OCI-LY1 (cell line): Measurements from ENCODE around the gene FBXL4.

Source experiments
- H2AFZ ChIP-seq: fragments of 200-600 bp; sonication (generic), shearing (Covaris generic); 2 replicates; pipeline ENCODE4 v1.6.0; 2014; ENCODE audit warnings: antibody characterized with exemption, mild to moderate bottlenecking, low read length
- H3F3A ChIP-seq: fragments of 200-600 bp; sonication (generic), shearing (Covaris generic); 2 replicates; pipeline ENCODE4 v1.6.0; 2014; ENCODE audit warnings: mild to moderate bottlenecking, antibody characterized with exemption, low read length, moderate library complexity; ENCODE audit not compliant: insufficient read depth
- H3K27ac ChIP-seq: fragments of 200-600 bp; sonication (generic); 2 replicates; pipeline ENCODE4 v1.5.1; 2014; ENCODE audit warnings: low read length, mixed run types, mild to moderate bottlenecking, low read depth; ENCODE audit not compliant: poor library complexity, severe bottlenecking
- H3K27me3 ChIP-seq: fragments of 200-600 bp; sonication (generic); 2 replicates; pipeline ENCODE4 v1.6.0; 2014; ENCODE audit warnings: antibody characterized with exemption, mild to moderate bottlenecking, low read length, moderate library complexity; ENCODE audit not compliant: insufficient read depth
- H3K36me3 ChIP-seq: fragments of 200-600 bp; sonication (generic); 2 replicates; pipeline ENCODE4 v1.6.1; 2014; ENCODE audit warnings: mild to moderate bottlenecking, antibody characterized with exemption, low read length, moderate library complexity, mixed read lengths; ENCODE audit not compliant: insufficient read depth
- H3K4me1 ChIP-seq: fragments of 200-600 bp; sonication (generic); 2 replicates; pipeline ENCODE4 v1.5.1; 2014; ENCODE audit warnings: mild to moderate bottlenecking, low read length, moderate library complexity; ENCODE audit not compliant: insufficient read depth, severe bottlenecking
- H3K4me2 ChIP-seq: fragments of 200-600 bp; sonication (generic), shearing (Covaris generic); 2 replicates; pipeline ENCODE4 v1.6.1; 2014; ENCODE audit warnings: low read length
- H3K4me3 ChIP-seq: fragments of 200-600 bp; sonication (generic); 2 replicates; pipeline ENCODE4 v1.5.1; 2014; ENCODE audit warnings: low read length, low read depth, mild to moderate bottlenecking, mixed read lengths; ENCODE audit not compliant: poor library complexity, severe bottlenecking
- H3K79me2 ChIP-seq: fragments of 200-600 bp; shearing (Covaris generic); 2 replicates; pipeline ENCODE4 v1.6.1; 2016; ENCODE audit warnings: mixed run types, low read length, mixed read lengths; ENCODE audit not compliant: insufficient read depth
- H3K9ac ChIP-seq: fragments of 200-600 bp; sonication (generic), shearing (Covaris generic); 2 replicates; pipeline ENCODE4 v1.6.1; 2014; ENCODE audit warnings: mild to moderate bottlenecking, low read length, mixed read lengths
- H3K9me2 ChIP-seq: fragments of 200-600 bp; sonication (generic), shearing (Covaris generic); 2 replicates; pipeline ENCODE4 v1.6.1; 2014; ENCODE audit warnings: low read depth, mild to moderate bottlenecking, low read length, mixed read lengths
- H3K9me3 ChIP-seq: fragments of 200-600 bp; shearing (Covaris generic); 2 replicates; pipeline ENCODE4 v1.6.1; 2014; ENCODE audit warnings: low read length, mixed read lengths
- H4K20me1 ChIP-seq: fragments of 200-600 bp; sonication (generic), shearing (Covaris generic); 2 replicates; pipeline ENCODE4 v1.6.0; 2016; ENCODE audit warnings: mild to moderate bottlenecking, low read length; ENCODE audit not compliant: insufficient read depth
- CTCF ChIP-seq: fragments of 200-600 bp; sonication (generic), shearing (Covaris generic); IDR thresholded peaks from 2 replicates; pipeline ENCODE4 v1.5.1; 2017; ENCODE audit warnings: mild to moderate bottlenecking, antibody characterized with exemption, low read length, moderate library complexity, mixed read lengths
- EZH2 ChIP-seq: fragments of 200-600 bp; sonication (generic), shearing (Covaris generic); IDR thresholded peaks from 2 replicates; pipeline ENCODE4 v1.8.0; 2017; ENCODE audit warnings: borderline replicate concordance, mixed run types, mild to moderate bottlenecking, antibody characterized with exemption, low read length, moderate library complexity, mixed read lengths

Gene FBXL4

GRCh38 chr6:98833057-98833306 lies 114.8 kb downstream of the FBXL4 start:
- Histone ChIP-seq H3K27ac (no peak overlapping the region), H3K9me3 (no peaks in the 10 kb centered on the region), H3K4me3 (no peak overlapping the region), H3K4me1 (no peaks in the 10 kb centered on the region), H3F3A (no peaks in the 10 kb centered on the region), H3K79me2 (no peaks in the 10 kb centered on the region), H3K27me3 (no peaks in the 10 kb centered on the region), H3K36me3 (no peaks in the 10 kb centered on the region), H4K20me1 (no peaks in the 10 kb centered on the region), H3K9ac (no peak overlapping the region), H3K9me2 (no peaks in the 10 kb centered on the region), H3K4me2 (no peak overlapping the region), H2AFZ (no peak overlapping the region)
- TF ChIP-seq EZH2 (no peak), CTCF (no peak)

GRCh38 chr6:98832284-98833056 lies 115.3 kb downstream of the FBXL4 start:
- TF ChIP-seq EZH2, result no peak
- no peak for TF ChIP-seq CTCF
- no peak overlapping the region for H2AFZ ChIP-seq
- H3K36me3 ChIP-seq, result no peaks in the 10 kb centered on the region
- no peak overlapping the region for H3K4me3 ChIP-seq
- H3K9me2 ChIP-seq, result no peaks in the 10 kb centered on the region
- no peaks in the 10 kb centered on the region for H3K9me3 ChIP-seq
- no peak overlapping the region for H3K9ac ChIP-seq
- no peaks in the 10 kb centered on the region for H3K4me1 ChIP-seq
- H3K27me3 ChIP-seq, result no peaks in the 10 kb centered on the region
- no peak overlapping the region for H3K4me2 ChIP-seq
- H3K27ac ChIP-seq, result no peak overlapping the region
- no peaks in the 10 kb centered on the region for H4K20me1 ChIP-seq
- no peaks in the 10 kb centered on the region for H3F3A ChIP-seq
- H3K79me2 ChIP-seq, result no peaks in the 10 kb centered on the region

GRCh38 chr6:98831959-98832283 lies 115.8 kb downstream of the FBXL4 start:
- no peak overlapping the region for H3K4me3 ChIP-seq

More at GRCh38 chr6:98831959-98832283, 115.8 kb downstream of the FBXL4 start:
- H3K27ac ChIP-seq, result no peak overlapping the region
- H3K4me2 ChIP-seq, result no peak overlapping the region
- H3F3A ChIP-seq, result no peaks in the 10 kb centered on the region
- H3K36me3 ChIP-seq, result no peaks in the 10 kb centered on the region
- no peaks in the 10 kb centered on the region for H4K20me1 ChIP-seq
- H3K9me3 ChIP-seq, result no peaks in the 10 kb centered on the region
- no peak overlapping the region for H2AFZ ChIP-seq
- TF ChIP-seq EZH2 (no peak), CTCF (no peak)
- no peak overlapping the region for H3K9ac ChIP-seq
- no peaks in the 10 kb centered on the region for H3K4me1 ChIP-seq
- H3K79me2 ChIP-seq, result no peaks in the 10 kb centered on the region
- H3K27me3 ChIP-seq, result no peaks in the 10 kb centered on the region
- no peaks in the 10 kb centered on the region for H3K9me2 ChIP-seq
